GM18511 (cell line): ENCODE data around the gene GRIP2.

Experiments
- ATAC-seq: cut with Tn5 transposase; IDR thresholded peaks from one replicate; pipeline ENCODE4 v1.9.1; 2021; ENCODE audit warnings: mild to moderate bottlenecking, moderate library complexity; ENCODE audit not compliant: unreplicated experiment

Gene GRIP2

DNA sequence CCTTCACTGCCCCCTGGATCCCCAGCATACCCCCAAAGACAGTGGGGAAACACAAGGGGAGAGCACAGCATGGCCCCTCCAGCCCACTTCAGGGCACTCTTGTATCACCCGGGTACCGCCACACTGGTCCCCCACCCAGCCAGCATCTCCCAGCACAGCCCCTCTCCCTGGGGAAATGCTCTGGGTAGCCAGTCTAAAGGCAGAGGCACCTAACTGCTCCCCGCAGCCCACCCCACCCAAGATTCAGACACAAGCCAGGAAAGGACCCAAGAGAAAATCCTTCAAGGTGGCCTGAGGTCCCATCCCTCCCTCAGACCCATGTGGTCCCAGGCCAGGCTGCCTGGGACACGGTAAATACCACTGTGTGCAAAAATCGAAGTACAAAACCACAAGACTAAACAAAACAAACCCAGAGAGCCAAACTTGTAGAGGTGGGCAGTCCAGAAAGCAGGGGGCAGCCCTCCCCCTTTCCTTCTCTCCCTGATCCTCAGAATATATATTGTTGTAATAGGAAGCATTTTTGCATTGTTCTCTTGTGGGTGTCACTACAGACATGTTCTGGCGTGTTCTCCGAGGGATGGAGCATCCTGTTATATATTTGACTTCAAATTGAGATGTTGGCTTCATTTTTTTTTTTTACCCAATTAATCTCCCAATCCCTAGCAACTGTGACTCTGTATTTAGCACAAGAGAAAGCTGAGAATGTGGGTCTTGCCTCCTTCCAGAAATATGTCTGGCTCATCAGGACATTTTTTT is 51.7 kb downstream of the GRIP2 start:
- ATAC-seq = no peak

DNA sequence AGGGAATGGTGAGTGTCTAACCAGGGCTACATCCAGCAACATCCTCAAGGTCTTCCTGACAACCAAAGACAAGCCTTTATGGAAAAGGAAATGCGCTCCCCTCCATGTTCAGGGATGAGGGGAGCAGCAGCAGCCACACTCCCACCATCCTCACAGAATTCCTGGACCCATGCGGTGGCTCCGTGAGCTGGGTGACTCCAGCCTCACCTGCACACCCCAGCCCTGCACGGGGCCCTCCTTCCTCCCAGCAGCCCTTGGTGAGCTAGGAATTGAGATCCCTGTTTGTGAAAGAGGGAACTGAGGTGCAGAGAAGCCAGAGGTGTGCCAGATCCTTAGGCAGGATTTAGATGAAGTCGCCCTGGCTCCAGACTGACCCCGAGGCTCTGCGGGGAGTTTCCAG is 52.3 kb downstream of the GRIP2 start:
- ATAC-seq = no peak

DNA sequence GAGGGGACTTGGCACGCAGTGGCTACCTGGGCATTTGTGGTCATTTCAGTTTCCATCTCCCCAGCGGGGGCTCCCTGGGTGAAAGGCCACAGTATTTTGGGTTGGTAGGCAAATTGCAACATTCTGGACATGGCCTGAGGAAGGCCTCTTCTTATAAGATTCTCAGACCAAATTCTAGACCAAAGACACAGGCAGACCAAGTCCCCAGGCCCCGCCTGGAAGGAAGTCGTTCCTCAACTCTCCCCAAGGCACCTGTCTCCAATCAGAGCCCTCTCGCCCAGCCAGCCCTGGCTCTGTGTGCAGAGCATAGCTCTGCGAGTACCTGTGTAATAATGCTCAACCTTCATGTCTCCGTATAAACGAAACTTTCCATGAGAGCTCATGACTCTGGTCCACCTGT is 53.1 kb downstream of the GRIP2 start:
- ATAC-seq = no peak

DNA sequence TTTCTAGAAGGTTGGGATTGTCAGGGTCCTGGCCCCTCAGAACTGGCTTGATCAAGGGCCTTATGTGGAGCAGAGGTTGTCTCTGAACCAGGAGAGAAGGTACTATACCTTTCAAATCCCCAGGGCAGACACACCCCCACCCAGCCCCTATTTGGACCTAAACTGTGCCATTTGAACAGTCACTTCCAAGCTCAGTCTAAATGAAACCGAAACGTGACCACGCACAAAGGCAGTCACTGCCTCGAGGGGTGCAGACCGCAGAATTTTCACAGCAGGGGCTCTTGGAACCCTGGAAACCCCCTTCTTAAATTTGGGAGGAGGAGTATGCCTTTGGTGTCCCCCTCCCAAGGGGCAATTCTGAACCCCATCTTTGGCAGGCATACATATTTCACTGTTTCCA is 53.7 kb downstream of the GRIP2 start:
- no peak for ATAC-seq

DNA sequence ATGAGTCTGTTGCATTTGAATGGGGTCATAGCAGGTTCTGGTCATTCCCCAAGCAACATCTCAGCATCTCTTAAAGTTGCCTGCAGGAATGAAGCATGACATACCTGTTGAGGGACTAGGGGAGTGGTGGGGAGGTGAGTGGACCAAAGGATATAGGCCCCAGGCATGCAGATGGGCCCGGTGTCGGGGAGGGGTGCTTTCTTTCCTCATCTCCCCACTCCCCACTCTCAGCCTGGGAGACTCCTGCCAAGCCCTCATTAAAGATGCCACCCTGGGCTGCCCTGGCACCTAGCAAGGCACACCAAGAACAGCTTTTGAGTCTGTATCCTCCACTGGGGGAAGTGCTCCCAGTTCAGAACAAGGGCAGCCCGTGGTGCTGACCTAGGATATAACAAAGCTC is 54.2 kb downstream of the GRIP2 start:
- no peak for ATAC-seq

DNA sequence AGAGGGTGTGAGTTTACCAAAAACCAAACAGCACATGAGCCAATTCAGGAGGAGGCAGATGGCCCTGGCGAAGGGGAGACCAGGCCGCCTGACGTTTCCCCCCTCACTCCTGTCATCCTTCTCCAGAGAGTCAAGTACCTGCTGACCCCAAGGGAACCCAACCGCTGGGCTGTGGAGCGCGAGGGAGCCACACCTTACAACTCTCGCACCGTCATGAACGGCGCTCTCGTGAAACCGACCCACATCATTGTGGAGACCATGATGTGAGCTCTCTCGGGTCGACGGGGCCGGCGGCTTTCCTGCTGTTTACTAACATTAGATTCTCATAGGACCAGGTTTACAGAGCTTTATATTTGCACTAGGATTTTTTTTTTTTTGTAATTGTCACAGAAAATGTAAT is 55.4 kb downstream of the GRIP2 start:
- no peak for ATAC-seq

DNA sequence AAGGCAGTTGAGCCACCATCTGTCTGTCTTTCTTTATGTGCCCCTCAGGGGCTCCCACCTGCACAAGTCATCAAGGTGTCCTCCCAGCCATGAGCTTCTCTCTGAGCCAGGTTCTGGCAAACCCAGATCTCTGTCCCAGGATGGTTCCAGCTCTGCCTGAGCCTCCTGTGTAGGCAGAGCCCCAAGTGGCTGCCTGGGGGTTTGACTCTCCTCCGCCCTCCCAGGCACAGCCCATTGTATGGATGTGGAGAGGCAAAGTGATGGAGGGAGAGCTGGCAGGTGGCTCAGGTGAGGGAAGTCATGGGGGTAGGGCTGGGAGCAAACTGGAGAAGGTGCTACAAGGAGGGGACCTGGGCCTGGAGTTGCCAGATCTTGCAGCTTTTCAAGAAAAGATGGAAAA is 56.9 kb downstream of the GRIP2 start:
- no peak for ATAC-seq

DNA sequence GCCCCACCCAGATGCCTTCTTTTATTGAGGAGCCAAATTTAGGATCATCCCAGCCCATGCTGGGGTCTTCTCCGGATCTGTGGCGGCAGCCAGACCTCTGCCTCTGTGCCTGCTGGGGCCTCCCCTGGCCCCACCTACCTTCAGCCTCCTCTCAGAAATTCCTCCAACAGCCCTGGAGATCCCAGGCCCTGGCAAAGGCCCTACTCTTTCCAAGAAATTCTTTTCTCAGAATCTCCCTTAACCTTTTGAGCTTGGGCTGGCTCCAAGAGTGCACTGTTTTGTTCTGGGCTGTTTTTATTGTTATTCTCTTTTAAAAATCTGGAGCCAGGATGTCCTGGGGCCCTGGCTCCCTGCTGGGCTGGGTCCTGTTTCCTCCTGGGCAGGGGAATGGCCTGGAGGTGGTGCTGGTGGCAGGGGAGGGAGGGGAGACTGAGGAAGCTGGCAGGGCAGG is 57.8 kb downstream of the GRIP2 start:
- ATAC-seq = no peak

DNA sequence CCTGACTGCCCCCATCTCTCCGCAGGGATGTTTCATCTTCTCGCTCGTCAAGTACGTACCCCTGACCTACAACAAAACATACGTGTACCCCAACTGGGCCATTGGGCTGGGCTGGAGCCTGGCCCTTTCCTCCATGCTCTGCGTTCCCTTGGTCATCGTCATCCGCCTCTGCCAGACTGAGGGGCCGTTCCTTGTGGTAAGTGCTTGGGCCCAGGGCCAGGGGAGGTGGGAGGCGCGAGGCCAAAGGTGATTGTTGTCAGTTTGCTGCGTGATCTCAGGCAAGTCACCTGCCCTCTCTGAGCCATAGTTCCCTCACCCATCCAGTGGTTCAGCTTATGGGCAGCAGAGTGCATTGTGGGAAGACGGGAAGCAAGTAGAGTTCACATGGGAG is 58.5 kb downstream of the GRIP2 start:
- no peak for ATAC-seq

DNA sequence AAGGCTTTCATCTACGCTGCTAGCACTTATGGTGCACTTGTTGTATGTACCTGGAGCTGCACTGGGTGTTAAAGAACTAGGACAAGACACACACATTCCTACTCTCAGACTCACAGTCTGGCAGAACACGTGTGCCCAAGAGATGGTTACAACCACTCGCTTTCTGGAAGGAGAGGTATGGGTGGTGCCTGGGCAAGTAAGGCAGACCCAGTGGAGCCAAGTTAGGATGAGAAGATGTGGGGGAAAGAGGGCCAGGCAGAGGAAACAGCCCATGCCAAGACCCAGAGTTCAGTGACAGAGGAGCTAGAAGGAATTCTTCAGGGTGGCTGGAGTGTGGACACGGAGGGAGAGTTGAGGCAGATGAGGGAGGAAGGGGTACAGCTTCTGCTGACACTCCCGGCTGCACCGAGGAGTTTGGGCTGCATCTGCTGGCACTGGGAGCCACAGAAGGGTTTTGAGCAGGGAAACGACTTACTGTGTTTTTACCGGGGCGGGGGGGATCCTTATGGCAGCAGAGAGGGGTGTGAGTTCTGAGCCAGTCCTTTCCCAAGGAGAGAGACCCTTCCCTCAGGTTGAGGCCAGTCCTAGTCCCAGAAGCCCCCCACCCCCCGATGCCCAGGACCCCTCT is 59.0 kb downstream of the GRIP2 start:
- no peak for ATAC-seq

DNA sequence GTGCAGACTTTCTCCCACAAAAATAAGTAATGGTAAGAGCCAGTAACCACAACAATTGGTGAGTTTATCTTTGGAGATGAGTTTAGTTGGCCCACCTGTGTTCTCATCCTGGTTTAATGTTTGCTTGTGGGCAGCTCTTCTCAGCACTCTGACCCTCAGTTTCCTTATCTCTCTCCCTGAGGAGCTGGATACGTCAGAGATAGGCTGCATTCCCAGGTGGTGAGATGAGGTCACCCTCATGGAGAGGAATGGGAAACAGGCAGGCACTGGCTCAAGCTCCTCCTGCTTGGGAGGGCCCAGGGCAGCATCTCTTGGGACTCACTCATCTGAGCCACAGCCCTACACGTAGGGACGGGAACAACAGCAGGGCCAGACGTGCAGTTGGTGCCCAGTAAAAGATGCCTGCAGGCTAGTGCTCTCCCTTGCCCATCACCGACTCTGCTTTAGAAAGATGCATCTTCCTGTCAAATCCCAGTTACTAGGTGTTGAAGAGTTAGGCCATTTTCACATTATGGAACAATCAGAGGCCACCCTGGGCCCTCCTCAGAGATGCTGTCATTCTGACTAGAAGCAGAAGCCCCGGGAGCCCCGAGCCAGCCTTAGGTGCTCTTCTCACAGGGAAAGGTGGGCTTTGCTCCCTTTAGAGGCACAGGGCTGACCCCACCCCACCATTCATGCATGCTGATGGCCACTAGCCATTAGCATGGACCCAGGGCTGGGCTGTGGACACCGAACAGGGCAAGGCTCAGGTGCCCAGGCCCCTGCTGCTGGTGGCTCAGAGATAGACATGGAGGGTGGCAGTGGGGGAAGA is 59.7 kb downstream of the GRIP2 start:
- no peak for ATAC-seq

DNA sequence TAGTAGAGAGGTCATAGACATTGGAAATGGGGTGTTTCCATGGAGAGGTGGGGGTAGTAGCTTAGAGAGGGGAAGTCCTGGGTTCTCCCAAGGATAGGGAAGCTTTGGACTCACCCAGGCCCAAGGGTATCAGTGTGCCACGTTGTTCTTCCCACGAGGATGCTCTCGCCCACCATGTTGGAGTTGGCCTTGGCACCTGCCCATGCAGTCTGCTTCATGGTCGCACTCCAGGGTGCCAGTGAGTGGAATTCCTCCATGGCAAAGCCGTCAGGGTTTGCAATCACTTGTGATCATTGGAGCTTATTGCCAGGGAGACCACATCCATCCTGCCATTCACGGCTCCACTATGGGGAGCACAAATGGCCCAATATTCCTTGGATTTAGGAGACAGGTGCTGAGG is 60.6 kb downstream of the GRIP2 start:
- no peak for ATAC-seq

DNA sequence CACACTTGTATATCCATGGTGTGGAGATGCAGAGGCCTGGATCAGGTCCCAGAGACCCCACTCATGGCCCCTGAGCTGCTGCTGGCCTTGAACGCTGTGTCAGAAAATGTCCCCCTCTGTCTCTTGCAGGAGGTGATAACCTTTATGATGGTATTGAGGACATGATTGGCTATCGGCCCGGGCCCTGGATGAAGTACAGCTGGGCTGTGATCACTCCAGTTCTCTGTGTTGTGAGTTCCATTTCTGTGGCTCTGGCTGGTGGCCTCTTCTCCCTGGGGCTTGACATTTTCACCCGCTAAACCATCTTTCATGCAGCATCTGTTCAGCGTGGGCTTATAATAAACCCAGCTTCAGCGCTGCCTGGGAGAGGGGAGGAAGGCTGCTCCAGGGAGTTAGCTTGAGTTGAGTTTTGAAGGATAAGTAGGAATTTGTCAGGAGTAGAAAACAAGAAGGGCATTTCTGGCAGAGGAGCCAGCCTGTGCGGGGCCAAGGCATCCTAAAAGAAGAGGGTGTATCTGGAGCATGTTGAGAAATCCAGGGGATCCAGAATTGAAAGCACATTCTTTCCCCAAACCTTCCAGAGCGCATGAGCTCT is 61.1 kb downstream of the GRIP2 start:
- no peak for ATAC-seq

DNA sequence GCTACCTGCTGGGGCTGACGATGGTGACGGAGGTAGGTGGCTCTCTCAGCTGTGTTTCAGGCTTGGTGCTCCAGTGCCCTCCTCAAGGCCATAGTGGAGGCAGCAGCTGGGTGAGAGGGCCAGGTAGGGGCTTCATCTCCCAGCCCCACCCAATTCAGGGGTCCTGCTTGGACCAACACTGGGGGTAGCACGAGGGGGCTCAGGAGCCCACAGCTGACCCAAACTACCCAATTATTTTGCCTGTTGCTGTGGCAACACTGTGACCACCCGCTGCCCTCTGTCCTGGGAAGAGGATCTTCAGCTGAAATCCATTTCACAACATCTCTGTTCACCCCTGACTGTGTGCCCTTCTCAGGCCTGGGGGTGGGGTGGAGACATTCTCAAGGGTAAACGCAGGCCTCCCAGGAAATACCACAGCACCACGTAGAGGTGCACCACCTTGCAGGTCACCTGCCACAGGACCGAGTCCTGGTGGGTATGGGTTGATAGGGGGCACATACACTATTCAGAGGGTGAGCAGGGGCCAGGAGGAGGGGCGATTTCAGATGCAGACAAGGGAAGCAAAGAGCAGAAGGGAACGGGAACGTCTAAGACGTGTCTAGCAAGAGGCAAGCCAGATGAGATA is 62.7 kb downstream of the GRIP2 start:
- no peak for ATAC-seq

DNA sequence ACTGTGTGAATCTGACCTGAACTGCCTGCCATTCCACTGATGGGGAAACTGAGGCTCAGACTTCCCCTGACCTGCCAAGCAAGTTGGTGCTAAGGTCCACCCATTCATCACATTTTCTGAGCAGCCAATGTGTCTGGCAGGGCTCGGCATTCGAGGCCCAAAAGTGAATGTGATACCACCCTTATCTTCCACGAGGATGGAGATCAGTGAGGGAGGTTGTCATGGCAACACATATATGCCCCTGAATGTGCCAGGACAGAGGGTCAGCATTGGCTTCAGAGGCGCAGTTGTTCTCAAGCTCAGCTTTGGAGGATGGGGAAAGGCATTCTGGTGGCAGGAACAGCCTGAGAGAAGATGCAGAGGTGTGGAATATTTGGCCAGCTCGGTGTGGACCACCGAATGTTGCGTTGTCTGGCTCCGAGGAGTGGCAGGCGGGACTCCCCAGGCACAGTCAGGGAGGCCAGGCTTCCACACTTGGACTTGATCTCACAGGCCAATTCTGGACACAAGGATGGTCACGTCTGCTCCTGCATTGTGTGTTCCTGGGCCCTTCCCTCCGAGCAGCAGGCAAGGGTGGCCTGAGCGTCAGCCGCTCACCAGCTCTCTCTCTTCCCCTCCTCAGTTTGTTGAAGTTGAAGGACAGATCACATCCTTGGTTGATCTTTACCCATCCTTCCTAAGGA is 63.4 kb downstream of the GRIP2 start:
- ATAC-seq = no peak

DNA sequence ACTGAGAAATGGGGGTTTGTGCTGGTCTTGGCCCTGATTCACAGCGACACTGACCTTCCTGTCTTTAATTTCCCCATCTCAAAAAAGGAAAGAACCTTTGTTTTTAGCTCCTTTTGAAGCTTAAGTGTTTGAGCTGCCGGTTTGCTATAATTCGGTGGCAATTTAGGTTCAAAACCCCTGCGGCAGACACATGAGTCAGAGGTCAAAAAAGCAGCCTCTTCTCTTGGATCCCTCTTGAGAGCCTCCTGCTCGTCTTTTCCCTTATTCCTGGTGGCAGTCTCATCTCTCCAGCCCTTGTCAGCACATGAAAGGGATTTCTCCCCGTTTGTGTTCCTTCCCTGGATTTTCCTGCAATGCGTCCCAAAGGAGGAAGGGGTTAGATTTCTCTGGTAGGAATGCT is 64.5 kb downstream of the GRIP2 start:
- ATAC-seq = no peak

DNA sequence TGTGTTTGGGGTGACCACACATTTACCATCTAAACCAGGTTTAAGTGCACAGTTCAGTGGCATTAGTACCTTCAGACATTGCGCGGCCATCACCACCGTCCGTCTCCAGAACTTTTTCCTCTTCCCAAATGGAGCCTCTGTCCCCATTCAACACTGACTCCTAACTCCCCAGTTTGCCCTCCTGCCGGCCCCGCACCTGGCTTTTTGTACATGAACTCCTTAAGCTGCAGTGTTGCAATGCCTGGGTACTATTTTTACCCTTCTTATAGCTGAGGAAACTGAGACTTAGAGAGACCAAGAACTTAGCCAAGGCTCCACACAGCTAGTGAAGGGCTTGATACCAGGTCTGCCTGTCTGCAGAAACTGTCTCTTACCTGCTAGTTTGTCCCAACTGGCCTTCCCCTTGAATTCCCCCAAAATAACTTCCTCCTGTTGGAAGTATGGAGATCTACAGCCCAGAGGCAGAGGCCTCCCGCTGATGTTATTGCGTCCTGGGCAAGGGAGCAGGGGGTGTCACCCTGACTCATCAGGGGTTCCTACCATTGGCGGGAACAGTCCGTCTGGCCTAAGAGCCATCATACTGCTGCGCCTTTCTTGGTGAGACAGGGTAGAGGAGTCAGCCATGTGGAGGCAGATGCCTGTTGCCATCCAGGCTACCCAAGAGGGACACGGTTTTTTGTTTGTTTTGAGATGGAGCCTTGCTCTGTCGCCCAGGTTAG is 65.6 kb downstream of the GRIP2 start:
- no peak for ATAC-seq

DNA sequence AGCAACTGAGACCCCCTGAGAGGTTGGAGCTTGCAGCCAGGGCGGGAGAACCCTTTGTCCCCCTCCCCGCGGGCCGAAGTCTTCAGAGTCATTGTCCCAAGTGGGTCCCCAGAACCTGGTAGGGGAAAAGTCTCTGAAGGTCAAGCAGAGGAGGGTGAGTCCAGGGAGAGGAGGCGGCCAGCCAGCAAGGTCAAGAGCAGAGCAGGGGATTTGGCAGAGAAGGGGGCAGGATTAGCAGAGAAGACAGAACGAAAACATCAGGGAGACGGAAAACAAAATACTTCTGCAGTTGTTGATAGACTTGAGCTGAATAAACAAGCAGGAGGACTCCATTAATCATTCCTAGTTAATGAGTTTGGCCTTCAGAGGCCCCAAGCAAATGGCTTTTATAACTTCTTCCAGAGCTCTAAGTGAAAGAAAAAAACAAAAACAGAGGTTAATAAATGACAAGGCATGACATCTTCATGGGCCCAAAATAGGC is 66.7 kb downstream of the GRIP2 start:
- no peak for ATAC-seq

DNA sequence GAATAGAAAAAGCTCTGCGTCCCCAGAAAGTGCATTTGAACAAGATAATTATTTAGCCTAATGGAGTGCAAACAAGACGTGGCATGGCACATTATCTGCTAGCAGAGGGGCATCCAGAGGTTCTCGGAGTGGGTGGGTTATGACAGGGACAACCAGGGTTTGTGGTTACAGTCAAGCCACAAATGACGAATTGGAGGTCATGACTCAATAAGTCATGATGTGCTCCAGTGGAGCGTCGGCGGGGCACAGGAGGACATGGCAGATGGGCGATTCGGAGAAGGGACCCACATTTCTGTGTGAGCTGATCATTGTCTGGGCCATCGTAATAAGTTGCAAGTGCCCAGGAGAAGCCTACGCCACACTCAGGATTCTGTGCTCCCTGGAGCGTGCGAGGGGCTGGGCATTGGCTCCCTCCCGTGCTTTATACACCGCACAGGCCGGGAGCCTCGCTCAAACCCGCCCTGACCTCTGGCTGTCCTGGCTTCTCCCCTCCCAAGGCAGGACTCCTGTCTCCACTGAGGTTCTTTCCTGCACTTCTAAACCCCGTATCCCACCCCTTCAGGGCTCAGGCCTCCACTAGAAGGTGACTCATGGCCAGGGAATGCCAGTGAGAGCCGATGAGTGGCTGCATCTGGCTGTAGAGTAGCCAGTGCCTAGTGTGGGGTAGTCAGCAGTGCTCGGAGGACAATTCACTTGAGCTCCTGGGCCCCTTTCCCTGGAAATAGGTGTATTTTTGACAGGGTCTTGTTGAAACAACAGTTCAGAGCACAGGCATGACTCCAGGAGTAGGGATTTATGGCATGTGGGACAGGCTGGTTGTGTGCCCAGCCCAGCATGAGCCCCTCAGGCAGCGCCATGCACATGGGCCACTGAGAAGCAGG is 67.4 kb downstream of the GRIP2 start:
- no peak for ATAC-seq
